ENCODE data around the gene RPL38.

Gene RPL38

GRCh38 chr17:74210191-74211140 lies 7.0 kb downstream of the RPL38 start:
- DNase-seq (ENCODE audit: low read depth): peak; percentile 77

- peak; percentile 67 for DNase-seq (ENCODE audit: low read depth)
Observed at GRCh38 chr17:74211141-74211911, 7.8 kb downstream of the RPL38 start.

GRCh38 chr17:74211912-74212208 lies 8.4 kb downstream of the RPL38 start:
- peak; percentile 48 for DNase-seq (ENCODE audit: low read depth)

GRCh38 chr17:74212209-74212912 lies 8.9 kb downstream of the RPL38 start:
- DNase-seq (ENCODE audit: low read depth): peak; percentile 65

- peak; percentile 90 for DNase-seq (ENCODE audit: low read depth)
Observed at GRCh38 chr17:74212913-74213791, 9.7 kb downstream of the RPL38 start, which contains the start of gene TTYH2. Gene TTYH2 (plus strand): TSS chr17:74213571. CDS start chr17:74213588, 17 bp downstream.

- DNase-seq (ENCODE audit: low read depth): no peak
Observed at GRCh38 chr17:74213861-74214391, 10.4 kb downstream of the RPL38 start.

- no peak for DNase-seq (ENCODE audit: low read depth)
Observed at GRCh38 chr17:74214484-74215341, 11.2 kb downstream of the RPL38 start.

GRCh38 chr17:74215342-74215727 lies 11.9 kb downstream of the RPL38 start:
- no peak for DNase-seq (ENCODE audit: low read depth)

- DNase-seq (ENCODE audit: low read depth): no peak
Observed at GRCh38 chr17:74216505-74216904, 13.0 kb downstream of the RPL38 start.

GRCh38 chr17:74217037-74217730 lies 13.7 kb downstream of the RPL38 start:
- DNase-seq (ENCODE audit: low read depth): no peak

- no peak for DNase-seq (ENCODE audit: low read depth)
Observed at GRCh38 chr17:74217888-74218287, 14.4 kb downstream of the RPL38 start.

- no peak for DNase-seq (ENCODE audit: low read depth)
Observed at GRCh38 chr17:74218436-74218835, 15.0 kb downstream of the RPL38 start.

- no peak for DNase-seq (ENCODE audit: low read depth)
Observed at GRCh38 chr17:74219576-74220133, 16.2 kb downstream of the RPL38 start.

- DNase-seq (ENCODE audit: low read depth): no peak
Observed at GRCh38 chr17:74220219-74220618, 16.7 kb downstream of the RPL38 start.

GRCh38 chr17:74220946-74221818 lies 17.7 kb downstream of the RPL38 start:
- no peak for DNase-seq (ENCODE audit: low read depth)

GRCh38 chr17:74222399-74222798 lies 18.9 kb downstream of the RPL38 start:
- DNase-seq (ENCODE audit: low read depth): no peak

- DNase-seq (ENCODE audit: low read depth): no peak
Observed at GRCh38 chr17:74223901-74224300, 20.4 kb downstream of the RPL38 start.
